Inferior parietal cortex (tissue), 1 donor: ENCODE data around the gene VPS35L.

Experiments
- DNase-seq: peaks from one replicate; pipeline ENCODE4 v3.0.0-alpha.2; 2016; ENCODE audit errors: extremely low spot score

Gene VPS35L

DNA sequence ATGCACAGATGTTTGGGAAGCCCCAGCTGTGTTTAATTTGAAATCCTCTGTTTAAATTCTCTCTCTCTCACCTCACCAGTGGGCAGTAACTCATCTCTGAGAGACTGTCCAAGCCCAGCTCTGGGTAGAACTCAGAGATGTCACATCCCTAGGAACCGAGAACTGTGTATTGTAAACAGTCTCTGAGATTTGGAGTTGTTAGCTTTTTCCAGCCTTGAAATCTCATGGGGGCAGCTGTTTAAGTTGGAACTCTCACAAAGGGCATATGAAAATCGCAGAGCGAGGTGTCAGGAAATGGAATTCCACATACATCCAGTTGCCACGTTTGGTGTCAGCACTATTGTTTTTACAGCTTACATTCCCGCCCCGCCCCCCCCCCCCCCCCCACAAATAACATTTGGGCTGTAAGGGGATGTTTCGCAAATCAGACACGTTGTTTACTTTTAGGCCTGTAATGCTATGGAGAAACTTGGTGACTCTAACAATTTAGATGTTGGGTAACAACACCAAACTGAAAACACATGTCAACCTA lies 34.3 kb downstream of the VPS35L start:
- no peak for DNase-seq

DNA sequence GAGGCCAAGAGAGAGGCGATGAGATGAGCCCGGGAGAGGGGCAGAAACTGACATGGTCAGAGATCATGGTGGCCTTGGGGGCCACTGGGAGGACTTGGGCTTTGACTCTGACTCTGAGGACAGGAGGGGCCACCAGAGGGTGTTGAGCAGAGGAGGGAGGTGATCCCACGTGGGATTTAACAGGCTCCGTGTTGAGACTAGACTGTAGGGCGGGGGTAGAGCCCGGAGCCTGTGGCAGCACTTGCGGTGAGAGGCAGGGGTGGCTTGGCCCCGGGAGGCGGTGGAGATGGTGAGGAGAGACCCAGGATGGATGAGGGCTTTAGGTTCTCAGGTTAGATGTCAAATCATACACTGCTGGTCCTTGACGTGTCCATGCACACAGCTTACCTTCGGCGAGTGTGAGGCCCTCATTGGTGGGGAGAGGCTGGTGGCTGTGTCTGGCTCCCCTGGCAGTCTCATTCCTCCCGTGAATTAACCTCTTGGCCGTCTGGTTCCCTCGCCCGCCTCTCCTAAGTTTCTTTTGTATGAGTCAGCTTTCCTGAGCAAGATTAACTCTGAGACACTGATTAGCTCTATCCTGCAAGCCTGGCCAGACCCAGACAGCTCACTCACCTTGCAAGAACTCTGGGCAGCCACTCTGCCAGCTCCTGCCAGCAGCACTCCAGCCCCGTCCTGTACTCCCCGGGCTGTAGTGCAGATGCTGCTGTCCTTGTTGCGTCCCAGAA lies 39.7 kb downstream of the VPS35L start:
- no peak for DNase-seq

DNA sequence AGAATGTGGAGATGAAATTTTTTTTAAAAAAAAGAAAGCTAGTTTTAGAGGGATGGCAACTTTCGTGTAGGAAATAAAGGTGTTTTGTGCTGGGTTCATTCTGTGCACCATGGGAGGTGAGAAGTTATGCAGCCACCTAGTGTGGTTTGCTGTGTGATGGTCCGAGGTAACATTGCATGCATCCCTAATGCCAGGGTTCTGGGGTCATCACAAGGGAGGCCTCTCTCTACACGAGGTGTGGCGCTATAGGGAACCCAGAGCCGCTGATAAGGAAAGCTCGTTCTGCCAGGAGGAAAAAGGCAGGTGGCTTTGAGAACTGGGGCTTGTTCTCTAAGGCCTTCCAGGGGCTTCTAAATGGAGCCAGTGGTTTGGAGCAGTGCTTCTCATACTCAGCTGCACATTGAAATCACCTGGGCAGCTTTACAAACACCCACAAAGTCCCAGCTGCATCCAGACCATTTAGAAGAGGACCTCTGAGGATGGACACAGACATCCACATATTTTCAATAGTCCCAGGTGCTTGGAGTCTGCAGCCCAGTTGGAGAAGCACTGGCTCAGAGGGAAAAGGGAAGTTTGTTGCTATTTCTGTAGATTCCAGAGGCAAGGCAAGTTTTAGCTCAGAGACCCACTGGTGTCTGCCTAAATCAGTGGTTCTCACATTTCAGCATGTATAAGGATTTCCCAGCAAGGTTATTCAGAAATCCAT lies 43.5 kb downstream of the VPS35L start:
- DNase-seq, result no peak

DNA sequence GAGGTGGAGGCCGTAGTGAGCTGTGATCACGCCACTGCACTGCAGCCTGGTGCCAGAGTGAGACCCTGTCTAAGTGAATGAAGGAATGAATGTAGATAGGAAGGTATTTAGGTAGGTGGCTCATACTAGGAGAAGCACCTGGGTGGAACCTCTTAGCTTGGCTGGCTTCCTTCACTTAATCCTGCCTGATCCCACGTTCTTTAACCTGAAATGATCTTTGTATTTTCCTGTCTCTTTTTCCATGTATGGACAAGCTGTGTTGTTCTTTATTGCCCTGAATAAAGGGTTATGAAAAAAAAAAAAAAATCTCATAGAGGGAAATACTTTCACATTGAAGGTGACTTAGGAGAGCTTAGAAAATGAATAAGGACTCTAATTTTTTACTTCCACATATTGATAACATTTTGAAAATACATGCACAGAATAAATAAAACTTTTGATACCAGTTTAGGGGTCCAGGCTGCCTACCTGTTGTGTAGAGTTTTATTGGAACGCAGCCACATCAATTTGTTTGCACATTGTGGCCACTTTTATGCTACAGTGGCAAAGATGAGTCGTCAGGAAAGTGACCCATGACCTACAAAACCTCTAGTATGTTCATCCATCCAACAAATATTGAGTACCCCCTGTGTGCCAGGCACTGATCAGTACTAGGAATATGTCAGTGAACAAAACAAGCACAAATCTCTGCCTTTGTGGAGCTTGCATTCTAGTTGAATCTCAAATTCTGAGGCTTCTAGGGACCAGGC lies 44.6 kb downstream of the VPS35L start:
- DNase-seq, result no peak

DNA sequence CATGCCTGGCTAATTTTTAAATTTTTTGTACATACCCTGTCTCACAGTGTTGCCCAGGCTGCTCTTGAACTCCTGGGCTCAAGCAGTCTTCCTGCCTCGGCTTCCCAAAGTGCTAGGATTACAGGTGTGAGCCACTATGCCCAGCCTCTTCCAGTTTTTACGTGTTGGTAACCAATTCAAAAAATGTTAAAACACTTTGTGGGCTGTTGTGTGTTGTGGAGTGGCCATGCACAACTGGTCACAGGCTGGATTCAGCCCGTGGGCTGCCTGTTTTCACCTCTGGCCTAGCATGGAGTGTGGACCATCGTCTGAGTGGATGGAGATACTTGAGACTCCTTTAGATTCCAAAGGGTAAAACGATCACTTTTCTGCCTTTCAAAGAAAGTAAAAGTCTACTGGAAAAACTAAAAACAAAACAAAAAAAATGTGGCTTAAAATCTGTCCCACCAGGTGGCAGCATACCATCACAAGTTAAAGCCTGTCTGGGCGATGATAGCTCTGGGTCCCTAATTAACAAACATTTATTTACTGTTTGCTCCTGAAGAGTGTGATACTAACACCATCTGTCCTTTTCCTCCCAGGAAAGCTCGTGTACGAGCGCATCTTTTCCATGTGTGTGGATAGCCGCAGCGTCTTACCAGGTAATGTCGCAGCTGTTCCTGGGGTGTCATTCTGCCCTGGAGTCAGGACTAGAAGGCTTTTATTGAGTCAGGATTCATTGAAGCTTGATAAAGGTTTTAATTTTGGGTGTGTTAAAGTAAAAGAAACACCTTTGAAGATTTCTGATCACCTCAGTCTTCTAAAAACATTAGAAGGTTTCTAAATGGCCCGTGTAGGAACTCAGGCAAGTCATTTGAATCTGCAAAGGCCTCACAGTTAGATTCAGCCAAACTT lies 45.8 kb downstream of the VPS35L start:
- peak; percentile 90 for DNase-seq

DNA sequence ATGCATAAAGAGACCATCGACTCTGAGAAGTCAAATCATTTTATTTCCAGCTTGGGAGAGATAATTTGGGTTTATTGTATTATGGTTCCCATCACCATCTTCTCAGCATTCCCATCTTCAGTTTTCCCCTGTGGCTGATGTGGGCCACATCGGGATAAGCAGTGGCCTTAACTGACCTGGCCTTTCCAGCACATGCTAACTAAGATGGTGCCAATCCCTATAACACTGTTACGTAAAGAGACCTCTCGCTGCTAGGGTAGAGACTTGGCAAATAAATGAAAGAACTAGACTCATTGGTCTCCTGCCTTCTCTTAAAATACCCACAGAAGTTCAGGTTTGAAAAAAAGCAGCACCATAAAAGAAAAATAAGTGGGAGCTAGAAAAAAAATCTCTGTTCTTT lies 49.4 kb downstream of the VPS35L start:
- DNase-seq, result no peak

DNA sequence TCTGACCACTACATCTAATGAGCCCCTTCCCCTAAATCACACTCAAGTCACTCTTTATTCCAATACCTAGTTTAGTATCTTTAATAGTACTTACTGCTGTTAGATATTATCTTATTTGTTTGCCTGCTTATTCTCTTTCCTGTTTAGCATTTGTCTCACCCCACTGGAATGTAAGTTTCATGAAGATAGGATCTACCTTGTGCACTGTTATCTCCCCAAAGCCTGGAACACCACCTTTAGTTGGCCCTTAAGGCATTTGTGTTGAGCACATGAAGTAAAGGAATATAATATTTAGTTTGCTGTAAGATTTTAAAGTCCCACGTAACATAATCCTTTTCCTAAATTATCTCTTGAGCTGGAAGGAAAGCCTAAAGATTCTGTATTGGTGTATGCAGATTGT lies 50.2 kb downstream of the VPS35L start:
- DNase-seq, result no peak

DNA sequence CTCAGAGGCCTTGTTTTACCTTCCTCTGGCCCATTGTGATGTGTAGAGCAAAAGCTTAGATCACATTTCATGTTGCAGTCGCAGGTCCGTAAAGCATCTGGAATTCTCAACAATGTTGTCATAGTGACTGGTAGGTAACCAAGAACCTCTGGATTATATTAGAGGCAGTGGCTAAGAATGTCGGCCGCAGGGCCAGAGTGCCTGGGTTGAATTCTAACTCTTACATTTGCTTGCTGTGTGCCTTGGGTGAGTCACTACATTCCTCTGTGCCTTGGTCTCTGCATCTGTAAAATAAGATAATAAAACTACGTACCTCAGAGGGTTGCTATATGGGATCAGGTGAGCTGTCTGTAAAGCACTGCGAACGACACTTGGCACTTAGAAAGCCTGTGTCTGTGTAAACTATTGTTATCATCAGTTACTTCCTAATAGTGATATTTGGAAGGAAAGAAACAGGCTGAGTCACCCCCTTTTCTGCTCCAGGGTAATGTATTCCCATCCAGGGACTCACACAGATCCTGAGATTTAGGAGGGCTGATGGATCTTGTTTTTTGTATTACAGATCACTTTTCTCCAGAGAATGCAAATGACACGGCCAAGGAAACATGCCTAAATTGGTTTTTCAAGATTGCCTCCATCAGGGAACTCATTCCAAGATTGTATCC lies 52.2 kb downstream of the VPS35L start:
- DNase-seq, result no peak

DNA sequence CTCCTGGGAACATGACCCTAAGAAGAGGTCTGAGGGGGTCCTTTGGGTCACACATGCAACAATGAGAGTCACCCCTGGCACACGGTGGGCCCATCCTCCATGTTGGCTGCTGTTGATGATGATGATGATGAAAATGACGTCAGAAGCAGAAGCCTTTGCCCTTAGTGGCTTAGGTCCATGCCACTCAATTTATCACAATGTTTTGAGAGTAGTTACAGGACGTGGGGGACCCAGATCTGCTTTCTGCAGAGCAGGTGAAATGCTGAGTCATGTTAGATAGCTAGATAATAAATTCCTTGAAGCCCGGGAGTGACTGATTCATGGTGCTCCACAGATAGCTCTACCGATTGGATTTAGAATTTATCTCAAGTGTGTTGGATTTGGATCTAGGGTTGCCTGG lies 53.9 kb downstream of the VPS35L start:
- no peak for DNase-seq

DNA sequence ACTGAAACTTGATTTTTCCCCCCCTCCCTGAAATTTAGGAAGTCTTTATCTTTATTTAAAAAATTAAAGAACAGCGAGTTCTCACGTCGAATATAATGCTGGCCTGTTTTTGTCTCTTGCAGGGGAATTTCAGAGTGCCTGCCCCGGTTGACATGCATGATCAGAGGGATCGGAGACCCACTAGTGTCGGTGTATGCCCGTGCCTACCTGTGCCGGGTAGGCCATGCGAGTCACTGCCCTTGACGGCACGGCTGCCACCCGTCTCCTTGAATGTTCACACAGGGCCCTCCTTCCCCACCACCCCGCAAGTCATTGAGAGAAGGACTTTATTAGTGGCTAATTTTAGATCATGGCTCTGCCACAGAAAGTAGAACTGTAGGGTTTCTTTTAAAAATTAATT lies 54.7 kb downstream of the VPS35L start:
- DNase-seq, result no peak

DNA sequence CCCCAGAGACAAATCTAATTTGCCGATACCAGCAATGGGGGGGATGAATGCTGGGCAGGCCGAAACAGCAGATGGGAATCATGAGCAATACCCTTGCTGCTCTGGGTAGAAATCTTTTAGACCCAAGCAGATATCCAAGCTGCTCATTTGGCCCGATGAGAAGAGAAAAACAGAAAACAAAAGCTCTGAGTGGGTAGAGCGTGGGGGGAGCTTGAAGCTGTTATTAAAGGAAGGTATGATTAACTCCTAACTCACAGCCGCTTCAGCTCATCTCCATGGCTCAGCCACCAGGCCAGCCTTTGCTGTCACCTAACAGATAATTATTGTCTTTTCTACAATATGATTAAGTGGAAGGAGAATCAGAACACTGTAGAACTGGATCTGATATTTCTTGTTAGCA lies 58.3 kb downstream of the VPS35L start:
- no peak for DNase-seq

DNA sequence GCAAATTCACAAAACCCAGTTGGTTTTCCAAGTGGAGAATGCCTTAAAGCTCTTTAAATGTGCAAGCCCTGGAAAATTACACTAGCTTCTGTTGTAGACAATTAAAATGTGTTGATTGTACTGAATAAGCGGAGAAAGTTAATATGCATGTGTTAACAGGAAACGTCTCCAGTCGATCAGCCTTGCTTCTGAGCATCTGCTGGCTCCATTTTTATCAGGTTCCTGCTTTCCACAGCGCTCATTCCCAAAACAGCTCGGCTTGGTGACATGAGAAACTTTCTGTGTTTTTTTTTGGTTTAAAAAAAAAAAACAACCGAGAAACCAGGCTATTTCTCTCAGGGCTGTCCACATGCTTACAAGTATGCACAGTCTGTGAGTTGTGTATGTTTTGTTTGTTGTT lies 60.7 kb downstream of the VPS35L start:
- no peak for DNase-seq

DNA sequence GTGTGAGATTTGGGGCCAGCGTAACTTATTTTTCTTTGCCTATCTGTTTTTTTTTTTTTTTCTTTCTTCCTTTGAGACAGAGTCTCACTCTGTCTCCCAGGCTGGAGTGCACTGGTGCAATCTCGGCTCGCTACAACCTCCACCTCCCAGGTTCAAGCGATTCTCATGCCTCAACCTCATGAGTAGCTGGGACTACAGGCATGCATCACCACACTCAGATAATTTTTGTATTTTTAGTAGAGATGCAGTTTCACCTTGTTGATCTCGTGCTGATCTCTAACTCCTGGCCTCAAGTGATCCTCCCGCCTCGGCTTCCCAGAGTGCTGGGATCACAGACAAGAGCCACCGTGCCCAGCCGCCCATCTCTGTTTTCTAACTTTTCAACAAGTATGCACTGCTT lies 63.4 kb downstream of the VPS35L start:
- DNase-seq, result no peak

DNA sequence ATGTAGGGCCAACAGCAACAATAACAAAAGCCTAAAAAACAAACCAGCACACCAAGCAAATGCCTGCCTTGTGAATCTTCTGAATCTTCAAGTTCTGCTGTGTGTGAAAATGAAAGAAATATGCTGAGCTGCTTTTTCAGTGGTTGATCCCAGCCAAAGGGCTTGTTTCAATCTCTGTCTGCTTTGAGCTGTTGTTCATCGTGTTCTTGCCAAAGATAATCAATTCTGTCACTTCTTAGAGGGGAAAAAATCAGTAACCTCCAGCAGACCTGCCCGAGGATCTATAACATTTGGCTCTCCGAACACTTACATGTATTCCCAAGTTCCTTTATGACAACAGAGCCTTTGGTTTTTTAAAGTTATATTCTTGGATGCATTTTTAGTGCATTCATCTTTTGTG lies 65.9 kb downstream of the VPS35L start:
- no peak for DNase-seq

DNA sequence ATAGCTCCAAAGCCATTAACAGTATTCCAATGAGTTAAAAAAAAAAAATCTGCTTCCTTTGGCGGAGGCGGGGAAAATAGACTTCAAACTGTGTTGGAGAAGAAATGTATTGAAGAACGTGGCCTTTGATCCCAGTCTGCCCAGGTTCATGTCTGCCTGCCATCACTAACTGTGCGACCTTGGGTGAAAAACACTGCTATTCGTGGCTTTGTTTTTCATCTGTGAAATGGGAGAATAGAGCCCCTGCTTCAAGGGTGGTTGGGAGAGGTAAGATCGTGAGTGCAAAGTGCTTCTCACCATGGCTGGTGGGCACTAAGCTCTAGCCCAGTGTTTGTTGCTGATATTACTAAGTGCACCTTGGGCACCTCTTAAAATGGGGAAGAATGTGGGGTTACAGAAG lies 69.5 kb downstream of the VPS35L start:
- DNase-seq, result no peak

DNA sequence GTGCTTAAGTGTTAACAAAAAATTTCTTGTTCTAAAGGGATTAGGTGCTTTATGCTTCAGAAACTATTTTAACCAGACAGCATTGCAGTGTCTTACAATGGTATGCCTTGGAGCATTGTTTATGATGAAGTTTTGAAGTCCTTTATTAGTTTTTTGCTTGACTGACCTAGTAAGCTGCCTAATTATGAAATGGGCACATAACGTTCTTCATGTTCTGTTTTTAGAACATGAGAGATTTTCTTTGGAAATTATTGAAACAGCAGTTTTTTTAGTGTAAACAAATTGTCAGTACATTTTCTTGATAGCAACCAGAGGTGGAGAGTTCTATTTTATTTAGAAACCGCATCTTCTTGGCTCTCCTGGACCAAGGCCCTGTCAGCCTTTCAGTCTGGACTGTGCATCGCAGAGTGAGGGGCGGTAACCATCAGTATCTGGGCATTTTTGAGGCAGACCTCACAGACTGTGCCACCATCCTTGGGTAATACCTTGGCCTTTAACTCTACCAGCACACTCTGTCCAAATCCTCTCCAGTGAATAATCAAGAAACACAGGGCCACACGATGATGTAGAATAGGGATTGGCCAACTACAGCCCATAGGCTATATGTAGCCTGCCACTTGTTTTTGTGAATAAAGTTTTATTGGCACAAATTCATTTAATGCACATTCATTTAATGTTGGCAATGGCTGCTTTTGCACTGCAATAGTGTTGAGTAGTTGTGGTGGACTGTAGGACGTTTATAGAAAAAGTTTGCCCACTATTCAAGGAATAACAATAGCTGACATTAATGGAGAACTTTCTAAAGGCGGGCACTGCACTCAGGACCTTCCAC lies 81.1 kb downstream of the VPS35L start:
- no peak for DNase-seq

DNA sequence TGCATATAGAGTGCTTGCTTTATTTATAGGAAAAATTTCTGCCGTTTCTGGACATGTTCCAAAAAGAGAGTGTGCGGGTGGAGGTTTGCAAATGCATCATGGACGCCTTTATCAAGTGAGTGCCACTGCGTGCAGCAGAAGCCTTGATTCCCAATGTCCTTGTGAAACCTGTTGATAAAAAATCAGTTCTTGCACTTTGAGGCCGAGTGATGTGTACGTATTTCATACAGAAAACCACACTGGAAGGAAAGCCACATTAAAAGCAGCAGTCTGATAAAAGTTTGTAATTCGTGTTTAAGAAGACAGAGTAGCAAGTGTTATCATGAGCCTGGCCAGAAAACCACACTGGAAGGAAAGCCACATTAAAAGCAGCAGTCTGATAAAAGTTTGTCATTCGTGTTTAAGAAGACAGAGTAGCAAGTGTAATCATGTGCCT lies 84.5 kb downstream of the VPS35L start:
- no peak for DNase-seq

DNA sequence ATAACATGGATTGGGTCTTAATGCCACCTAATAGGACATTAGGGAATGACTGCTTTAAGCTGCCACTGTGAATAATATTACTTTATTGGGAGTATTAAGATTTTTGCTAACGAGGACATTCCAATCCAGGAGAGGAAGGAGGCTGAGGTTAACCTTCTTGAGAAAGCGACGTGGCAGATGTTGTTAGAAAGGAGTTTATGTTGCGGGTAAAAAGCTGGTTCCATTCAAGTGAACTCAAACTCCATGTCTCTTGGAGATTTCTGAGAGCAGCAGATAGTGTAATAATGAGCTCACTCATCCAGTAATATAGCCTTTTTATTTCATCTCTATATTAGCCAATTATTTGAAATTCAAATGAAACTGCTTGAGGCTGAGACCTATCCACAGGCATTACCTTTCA lies 87.0 kb downstream of the VPS35L start:
- DNase-seq, result no peak

DNA sequence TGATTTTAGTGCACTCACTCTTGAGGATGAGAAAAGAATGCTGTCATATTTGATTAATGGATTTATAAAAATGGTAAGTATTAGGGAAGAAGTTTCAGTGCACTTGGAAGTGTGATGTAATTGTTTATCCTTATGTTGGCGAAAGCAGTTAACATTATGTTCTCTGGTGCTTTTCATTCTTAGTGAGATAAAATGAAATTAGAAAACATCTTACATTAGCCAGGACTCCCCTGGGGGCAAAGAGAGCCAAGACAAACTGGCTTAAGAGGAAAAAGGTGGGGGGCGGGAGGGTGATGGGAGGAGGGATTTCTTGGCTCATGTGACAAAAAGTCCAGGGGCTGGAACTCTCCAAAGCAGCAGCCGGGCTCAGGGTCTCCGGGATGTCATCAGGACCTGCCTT lies 89.4 kb downstream of the VPS35L start:
- DNase-seq, result no peak

DNA sequence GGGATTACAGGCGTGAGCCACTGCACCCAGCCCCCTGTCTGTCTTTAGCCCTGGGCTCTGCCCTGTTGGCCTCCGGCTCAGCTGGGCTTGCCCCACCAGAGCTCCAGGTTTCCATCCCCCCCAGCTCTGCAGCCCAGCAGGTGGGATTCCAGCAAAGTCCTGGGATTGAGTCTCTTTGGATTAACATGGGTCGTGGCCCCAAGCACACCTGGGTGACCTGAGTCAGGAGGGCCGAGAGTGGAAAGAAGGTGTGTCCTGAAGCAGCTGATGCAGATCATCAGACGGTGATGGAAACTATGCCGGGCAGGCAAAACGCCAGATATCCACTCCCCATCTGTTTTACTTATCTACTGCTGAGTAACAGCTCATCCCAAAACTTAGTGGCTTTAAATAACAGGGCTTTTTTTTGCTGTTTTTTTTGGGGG lies 90.1 kb downstream of the VPS35L start:
- DNase-seq, result no peak
